HG03108 (cell line): Measurements from ENCODE around the gene GRIN2A.

Source experiments
- ATAC-seq: cut with Tn5 transposase; IDR thresholded peaks from one replicate; pipeline ENCODE4 v1.9.1; 2021; ENCODE audit warnings: moderate library complexity; ENCODE audit not compliant: unreplicated experiment

GRIN2A gene

DNA sequence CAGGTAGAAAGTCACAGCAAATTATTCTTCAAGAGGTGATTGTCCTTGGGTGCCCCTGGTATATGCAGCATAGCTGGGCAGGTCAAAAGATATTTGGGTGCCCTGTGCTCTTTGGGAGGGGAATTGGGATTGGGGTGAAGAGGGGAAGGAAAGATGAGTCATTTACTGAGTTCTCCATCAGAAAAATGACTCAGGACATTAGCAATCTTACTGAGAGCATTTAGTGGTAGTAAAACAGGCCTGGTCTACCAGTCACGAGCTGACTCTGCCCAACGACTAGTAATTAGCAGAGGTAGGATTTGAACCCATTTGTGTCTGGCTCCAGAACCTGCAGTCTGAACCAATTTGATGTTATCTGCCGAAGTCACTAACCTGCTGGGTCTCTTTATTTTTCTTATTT lies 6.0 kb upstream of the GRIN2A start:
- no peak for ATAC-seq

GRCh38 chr16:10181196-10182162 lies 749 bp downstream of the GRIN2A start:
- no peak for ATAC-seq

DNA sequence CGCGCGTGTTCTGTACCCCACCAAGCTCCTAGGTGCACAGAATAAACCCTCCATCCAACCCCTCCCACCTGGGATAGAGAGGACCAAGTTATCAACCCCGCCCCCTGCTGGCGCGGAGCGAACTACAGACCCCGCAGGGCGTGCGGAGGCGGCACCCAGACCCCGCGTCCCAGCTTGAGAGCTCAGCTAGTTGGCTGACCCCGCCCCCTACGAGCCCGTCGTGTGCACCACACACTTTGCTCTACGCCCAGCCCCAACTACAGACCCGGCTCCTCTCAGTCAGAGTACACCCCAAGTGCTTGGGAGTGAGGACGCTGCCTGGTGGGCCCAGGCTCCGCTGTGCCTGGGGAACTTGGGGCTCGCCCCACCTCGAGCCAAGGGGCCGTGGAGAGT lies 1.5 kb downstream of the GRIN2A start:
- no peak for ATAC-seq

GRCh38 chr16:10180042-10180770 lies 2.0 kb downstream of the GRIN2A start:
- no peak for ATAC-seq

GRCh38 chr16:10178526-10178925 lies 3.7 kb downstream of the GRIN2A start:
- no peak for ATAC-seq

DNA sequence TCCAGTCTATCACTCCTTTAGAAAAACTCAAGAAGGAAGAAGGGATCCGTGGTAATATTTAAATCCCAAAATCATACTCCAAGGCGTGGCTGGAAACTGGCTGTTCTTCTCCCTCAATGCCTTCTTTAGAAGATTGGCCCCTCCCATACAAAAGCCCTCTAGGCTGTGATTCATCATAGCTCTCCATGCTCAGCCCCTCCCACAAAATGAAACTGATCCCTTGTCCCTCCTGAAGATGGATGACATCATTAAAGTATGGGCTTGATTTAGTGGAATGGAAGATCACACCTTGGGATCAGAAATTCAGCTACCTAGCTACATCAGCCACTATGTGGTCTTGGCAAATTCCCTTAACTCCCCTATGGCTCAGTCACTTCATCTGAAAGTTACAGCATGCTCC lies 4.1 kb downstream of the GRIN2A start:
- ATAC-seq, result no peak

GRCh38 chr16:10172848-10173655 lies 9.2 kb downstream of the GRIN2A start:
- ATAC-seq, result no peak

GRCh38 chr16:10171221-10171620 lies 11.0 kb downstream of the GRIN2A start:
- ATAC-seq, result no peak

- ATAC-seq, result no peak
Observed at GRCh38 chr16:10169904-10170410, 12.3 kb downstream of the GRIN2A start.

DNA sequence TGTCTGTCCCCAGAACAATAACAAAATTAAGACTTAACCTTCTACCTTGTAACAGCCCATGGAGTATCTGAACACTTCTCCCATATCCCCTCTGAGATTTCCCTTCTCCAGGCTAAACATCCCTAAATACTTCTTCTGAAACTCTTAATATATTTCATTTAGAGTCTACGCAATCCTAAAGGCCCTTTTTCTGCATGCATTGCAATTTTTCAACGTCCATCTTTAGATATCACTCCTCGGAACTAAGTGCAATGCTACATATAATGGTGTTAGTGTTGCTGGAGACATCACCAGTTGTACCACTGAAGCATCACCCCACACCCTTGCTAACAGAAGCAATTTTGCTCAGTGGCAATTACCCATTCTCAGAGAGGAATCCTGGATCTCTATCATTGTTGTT lies 13.2 kb downstream of the GRIN2A start:
- ATAC-seq, result no peak

- ATAC-seq, result no peak
Observed at GRCh38 chr16:10168258-10168657, 14.0 kb downstream of the GRIN2A start.

DNA sequence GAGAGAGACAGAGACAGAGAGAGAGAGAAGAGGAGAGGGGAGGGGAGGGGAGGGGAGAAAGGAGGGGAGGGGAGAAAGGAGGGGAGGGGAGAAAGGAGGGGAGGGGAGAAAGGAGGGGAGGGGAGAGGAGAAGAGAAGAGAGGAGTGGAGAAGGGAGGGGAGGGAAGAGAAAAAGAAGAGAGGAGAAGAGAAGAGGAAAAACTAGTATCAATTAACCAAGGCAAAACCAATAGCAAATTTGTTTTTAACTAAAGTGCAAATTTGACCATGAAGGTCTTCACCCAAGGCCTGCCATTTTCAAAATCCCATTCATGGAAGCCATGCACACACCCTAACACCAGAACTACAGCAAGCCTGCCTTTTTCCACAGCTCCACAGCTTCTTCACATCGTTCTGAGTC lies 16.6 kb downstream of the GRIN2A start:
- ATAC-seq, result no peak

GRCh38 chr16:10162981-10163380 lies 19.2 kb downstream of the GRIN2A start:
- ATAC-seq, result no peak

DNA sequence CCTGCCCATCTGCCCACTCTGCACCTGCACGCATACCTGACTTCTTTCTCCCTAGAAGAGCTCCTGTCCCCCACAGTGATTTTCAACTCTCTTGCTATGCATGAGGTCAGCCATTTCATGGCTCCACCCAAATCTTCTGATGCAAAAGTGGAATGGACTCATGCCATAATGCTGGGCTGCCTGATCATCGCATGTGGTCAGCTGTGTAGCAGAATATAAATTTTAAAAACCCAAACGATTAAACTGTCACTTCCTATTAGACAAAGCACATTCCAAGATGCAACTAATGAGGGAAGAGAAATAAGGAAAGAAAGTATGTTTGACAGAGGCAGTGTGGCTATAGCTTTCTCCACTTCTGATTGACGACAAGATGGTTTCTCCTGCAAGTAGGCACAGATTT lies 26.1 kb downstream of the GRIN2A start:
- ATAC-seq, result no peak

- no peak for ATAC-seq
Observed at GRCh38 chr16:10154389-10154788, 27.8 kb downstream of the GRIN2A start.

- no peak for ATAC-seq
Observed at GRCh38 chr16:10153985-10154384, 28.2 kb downstream of the GRIN2A start.

DNA sequence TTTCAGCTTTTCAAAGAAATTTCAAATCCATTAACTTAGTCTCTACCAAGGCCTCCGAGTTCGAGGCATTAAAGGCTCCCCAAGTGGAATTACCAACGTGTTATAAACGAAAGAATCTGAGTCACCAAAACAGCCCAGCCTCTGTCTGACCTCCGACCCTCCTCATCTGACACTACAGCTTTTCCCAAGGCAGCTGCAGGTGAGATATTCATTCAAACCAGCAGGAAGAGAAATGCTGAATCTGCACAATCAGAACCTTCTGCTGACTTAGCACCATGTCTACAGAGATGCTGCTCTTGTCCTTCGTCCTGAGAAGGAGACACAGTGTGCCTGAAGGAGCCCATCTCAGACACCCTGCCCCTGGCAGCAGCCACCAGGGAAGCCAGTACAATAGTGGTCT lies 30.5 kb downstream of the GRIN2A start:
- ATAC-seq, result no peak

GRCh38 chr16:10150906-10151305 lies 31.3 kb downstream of the GRIN2A start:
- ATAC-seq, result no peak

GRCh38 chr16:10145542-10146035 lies 36.6 kb downstream of the GRIN2A start:
- ATAC-seq, result no peak

GRCh38 chr16:10141671-10142070 lies 40.6 kb downstream of the GRIN2A start:
- ATAC-seq, result no peak

DNA sequence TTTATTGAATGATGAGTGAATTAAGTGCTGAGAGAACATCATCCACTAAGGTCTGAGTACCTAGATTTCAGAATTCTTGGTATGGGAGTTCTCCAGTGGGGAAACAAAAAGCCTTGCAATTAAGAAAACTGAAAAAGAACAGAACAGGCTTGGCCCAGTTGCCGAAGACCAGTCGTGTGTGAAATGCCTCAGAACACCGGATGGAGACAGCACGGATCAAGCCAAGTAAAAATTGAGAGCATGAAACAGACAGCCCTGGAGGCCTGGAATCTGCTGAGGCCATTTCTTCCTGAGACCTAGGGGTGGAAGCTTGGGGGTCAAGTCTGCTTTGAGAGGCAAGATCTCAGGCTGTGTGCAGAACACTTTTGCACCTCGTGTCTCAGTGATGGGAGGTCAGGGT lies 43.3 kb downstream of the GRIN2A start:
- no peak for ATAC-seq
